Pons (tissue), 1 donor: ENCODE measurements around the gene SP8.

ENCODE experiments used
- DNase-seq: peaks from one replicate; pipeline ENCODE4 v3.0.0-alpha.2; 2016; ENCODE audit warnings: low spot score

The SP8 gene

GRCh38 chr7:20754001-20754400 is 32.7 kb downstream of the SP8 start:
- no peak for DNase-seq

- DNase-seq: no peak
Observed at GRCh38 chr7:20749906-20750305, 36.8 kb downstream of the SP8 start.

- no peak for DNase-seq
Observed at GRCh38 chr7:20748853-20749252, 37.8 kb downstream of the SP8 start.

- DNase-seq: no peak
Observed at GRCh38 chr7:20747001-20747400, 39.7 kb downstream of the SP8 start.

GRCh38 chr7:20745702-20746101 is 41.0 kb downstream of the SP8 start:
- DNase-seq: no peak

- DNase-seq: no peak
Observed at GRCh38 chr7:20744954-20745446, 41.7 kb downstream of the SP8 start.

GRCh38 chr7:20742913-20743312 is 43.8 kb downstream of the SP8 start:
- DNase-seq: no peak

GRCh38 chr7:20741801-20742200 is 44.9 kb downstream of the SP8 start:
- no peak for DNase-seq

GRCh38 chr7:20738518-20739481 is 47.9 kb downstream of the SP8 start:
- DNase-seq: no peak

GRCh38 chr7:20737840-20738448 is 48.7 kb downstream of the SP8 start:
- no peak for DNase-seq

- no peak for DNase-seq
Observed at GRCh38 chr7:20735346-20736065, 51.2 kb downstream of the SP8 start.
